IPS-NIHi11 (cell line): Measurements from ENCODE around the gene STPG4.
"Not testable (repeated sequence)": the region's sequence is repeated elsewhere in the genome, so short reads cannot be mapped to it uniquely, and the experiment has no call there.

Source experiments
- DNase-seq: peaks from one replicate; pipeline ENCODE4 v3.0.0; 2012; ENCODE audit warnings: mixed read lengths, low spot score

STPG4 gene

DNA sequence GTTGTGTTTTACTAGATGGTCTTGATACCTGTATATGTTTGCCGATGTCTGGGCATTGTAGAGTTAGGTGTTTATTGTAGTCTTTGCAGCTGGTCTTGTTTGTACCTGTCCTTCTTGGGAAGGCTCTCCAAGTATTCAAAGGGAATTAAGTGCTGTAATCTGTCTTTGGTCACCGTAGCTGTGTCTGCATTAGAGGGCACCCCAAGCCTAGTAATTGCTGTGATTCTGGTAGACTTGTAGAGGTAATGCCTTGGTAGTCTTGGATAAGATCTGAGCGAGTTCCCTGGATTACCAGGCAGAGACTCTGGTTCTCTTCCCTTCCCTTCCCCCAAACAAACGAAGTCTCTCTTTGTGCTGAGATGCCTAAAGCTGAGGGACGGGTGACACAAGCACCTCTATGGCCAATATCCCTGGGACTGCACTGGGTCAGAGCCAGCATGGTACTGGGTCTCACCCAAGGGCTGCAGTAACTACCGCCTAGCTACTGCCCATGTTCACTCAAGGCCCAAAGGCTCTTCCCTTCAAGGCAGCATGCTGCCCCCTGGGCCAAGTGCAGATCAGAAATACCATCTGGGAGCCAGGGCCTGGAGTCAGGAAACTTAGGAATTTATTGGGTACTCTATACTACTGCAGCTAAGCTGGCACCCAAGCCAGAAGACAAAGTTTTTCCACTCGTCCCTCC lies 27.1 kb downstream of the STPG4 start:
- DNase-seq = no peak

DNA sequence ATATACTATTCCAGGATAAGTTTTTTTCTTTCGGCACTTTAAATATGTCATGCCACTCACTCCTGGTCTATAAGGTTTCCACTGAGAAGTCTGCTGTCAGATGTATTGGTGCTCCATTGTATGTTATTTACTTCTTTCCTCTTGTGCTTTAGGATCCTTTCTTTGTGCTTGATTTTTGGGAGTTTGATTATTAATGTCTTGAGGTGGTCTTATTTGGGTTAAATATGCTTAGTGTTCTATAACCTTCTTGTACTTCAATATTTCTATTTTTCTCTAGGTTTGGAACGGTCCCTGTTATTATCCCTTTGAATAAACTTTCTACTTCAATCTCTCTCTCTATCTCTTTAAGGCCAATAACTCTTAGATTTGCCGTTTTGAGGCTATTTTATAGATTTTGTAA lies 28.3 kb downstream of the STPG4 start:
- DNase-seq = no peak

DNA sequence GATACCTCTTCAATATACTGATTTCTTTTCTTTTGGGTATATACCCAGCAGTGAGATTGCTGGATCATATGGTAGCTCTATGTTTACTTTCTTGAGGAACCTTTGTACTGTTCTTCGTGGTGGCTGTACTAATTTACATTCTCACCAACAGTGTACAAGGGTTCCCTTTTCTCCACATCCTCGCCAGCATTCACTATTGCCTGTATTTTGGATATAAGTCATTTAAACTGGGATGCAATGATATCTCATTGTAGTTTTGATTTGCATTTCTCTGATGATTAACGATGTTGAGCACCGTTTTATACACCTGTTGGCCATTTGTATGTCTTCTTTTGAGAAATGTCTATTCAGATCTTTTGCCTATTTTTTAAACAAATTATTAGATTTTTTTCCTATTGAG lies 30.4 kb downstream of the STPG4 start:
- not testable (repeated sequence) for DNase-seq

DNA sequence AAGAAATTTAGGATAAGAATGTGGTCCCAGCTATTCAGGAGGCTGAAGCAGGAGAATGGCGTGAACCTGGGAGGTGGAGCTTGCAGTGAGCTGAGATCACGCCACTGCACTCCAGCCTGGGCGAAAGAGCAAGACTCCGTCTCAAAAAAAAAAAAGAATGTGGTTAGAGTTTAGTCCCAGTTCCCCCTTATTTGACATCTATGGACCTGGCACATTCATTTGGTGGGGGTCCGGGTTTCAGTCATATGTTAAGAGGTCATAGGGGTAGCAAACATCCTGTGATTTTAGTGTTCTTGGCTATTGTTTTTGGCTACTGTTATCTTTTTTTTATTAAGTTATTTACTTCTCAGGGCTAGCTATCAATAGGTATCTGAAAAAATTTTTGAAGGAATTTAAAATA lies 34.7 kb downstream of the STPG4 start:
- not testable (repeated sequence) for DNase-seq

DNA sequence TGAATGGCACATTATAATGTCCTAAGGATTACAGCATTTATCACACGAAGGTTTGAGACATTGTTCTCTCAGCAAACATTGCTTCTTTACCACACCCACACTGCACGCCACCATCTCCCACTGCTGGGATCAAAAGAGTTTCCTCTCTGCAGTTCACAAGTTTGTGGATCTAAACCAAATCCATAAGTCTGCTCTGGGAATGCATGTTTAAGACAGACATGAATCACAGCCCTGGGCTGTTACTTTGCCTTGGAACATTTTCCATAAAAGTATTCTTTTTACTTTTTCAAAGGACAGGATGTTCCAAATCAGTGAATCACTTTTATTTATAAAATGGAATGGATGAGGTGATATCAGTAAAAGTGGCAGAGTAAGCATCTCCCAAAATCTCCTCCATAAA lies 36.1 kb downstream of the STPG4 start:
- no peak for DNase-seq

DNA sequence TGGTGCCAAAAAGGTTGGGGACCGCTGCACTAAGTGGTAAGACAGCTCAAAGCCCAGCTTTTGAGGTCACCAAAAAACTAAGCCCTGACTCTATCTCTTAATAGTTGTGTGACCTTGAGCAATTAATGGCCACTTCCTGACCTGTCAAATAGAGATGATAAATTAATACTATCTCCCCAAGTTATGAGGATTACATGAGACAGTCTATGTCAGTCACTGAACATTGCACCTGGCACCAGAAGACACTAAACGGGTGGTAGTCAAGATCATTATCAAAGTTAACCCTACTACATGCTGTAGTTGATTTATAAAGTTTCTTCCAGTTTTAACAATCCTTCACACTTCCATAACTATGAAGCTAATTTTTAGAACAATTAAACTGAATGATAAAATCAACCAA lies 36.5 kb downstream of the STPG4 start:
- no peak for DNase-seq

DNA sequence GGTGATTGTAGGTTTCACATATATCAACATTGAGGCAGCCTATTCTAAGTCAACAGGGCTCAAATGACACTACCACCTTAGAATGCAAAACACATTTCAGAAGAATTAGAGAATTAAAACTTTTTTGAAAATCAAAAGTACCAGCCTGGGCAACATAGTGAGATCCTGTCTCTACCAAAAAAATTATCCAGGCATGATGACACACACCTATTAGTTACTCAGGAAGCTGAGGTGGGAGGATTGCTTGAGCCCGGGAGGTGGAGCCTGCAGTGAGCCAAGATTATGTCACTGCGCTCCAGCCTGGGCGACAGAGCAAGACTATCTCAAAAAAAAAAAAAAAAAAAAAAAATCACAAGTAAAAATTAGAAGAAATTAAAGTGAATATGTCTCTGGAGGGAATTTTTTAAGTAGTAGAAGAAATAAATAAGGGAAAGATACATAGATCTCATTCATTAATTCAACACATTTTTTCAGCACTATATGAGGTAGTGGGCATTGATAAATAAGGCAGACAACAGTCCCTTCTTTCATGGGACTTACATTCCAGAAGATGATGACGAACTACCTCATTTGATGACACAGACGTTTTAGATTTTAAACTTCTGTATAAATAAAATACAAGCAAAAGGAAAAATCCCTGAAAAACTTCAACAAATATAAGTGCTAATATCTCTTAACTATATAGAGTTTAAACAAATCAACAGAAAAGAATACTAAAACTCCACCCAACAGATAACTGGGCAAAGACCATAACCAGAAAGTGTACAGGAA lies 42.3 kb downstream of the STPG4 start:
- DNase-seq = no peak

DNA sequence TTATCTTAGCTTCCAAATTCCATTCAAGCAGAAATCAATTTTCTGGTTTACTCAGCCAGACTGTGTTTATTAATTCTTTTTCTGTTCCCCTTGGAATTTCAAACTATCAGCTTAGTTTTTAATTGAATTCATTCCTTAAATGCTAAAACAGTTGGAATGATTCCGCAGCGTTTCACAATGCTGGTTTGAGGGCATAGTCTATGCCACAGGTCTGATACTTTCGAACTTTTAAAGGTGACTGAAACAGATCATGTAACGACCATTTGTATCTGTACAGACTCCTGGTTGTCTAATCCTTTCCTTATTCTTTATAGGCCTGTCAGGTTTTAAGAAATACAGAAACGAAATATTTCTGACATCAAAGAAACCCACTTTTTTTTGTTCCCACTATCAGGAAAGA lies 45.4 kb downstream of the STPG4 start:
- DNase-seq = no peak

DNA sequence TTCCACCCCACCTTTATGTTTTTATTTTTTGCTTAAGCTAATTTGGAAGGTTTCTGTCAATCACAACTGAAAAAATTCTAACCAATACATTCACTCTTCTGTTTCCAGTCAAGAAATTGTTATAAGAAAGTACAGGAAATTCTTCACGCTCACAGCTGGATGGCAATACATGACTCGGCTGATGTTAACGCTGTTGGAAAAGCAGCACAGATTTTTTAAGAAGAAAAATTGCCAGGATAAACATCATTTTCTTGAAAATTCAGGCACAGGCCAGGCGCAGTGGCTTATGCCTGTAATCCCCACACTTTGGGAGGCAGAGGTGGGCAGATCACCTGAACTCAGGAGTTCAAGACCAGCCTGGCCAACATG lies 46.1 kb downstream of the STPG4 start:
- no peak for DNase-seq

DNA sequence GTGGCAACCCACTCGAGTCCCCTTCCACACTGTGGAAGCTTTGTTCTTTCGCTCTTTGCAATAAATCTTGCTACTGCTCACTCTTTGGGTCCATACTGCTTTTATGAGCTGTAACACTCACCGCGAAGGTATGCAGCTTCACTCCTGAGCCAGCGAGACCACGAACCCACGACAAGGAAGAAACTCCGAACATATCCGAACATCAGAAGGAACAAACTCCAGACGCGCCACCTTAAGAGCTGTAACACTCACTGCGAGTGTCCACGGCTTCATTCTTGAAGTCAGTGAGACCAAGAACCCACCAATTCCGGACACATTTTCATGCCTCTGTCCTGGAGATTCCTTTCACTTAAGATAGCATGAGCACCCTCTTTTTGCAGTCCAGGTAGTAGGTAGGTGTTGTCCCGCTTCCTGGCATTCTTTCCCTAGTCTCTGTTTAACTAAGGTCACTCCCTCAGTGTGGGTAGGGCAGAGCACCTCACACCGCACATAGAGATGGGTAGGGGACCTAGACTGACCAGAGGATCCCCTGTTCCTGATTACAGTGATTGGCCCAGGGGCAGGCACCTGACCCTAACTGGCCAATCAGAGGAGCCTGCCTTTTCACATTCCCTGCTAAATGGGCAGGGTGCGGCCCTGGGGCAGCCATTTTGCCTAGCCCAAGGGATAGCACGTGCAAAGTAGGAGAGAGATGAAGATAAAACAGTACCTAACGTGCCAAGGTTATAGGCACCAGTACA lies 46.7 kb downstream of the STPG4 start:
- DNase-seq = not testable (repeated sequence)

DNA sequence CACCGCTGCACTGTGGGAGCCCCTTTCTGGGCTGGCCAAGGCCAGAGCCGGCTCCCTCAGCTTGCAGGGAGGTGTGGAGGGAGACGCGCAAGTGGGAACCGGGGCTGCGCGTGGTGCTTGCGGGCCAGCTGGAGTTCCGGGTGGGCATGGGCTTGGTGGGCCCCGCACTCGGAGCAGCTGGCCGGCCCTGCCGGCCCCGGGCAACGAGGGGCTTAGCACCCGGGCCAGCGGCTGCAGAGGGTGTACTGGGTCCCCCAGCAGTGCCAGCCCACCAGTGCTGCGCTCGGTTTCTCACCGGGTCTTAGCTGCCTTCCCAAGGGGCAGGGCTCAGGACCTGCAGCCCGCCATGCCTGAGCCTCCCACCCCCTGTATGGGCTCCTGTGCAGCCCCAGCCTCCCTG lies 47.9 kb downstream of the STPG4 start:
- not testable (repeated sequence) for DNase-seq

DNA sequence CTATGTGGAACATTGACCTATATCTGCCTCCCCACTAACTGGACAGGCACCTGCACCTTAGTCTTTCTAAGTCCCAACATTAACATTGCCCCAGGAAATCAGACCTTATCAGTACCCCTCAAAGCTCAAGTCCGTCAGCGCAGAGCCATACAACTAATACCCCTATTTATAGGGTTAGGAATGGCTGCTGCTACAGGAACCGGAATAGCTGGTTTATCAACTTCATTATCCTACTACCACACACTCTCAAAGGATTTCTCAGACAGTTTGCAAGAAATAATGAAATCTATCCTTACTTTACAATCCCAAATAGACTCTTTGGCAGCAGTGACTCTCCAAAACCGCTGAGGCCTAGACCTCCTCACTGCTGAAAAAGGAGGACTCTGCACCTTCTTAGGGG lies 48.9 kb downstream of the STPG4 start:
- DNase-seq = not testable (repeated sequence)

DNA sequence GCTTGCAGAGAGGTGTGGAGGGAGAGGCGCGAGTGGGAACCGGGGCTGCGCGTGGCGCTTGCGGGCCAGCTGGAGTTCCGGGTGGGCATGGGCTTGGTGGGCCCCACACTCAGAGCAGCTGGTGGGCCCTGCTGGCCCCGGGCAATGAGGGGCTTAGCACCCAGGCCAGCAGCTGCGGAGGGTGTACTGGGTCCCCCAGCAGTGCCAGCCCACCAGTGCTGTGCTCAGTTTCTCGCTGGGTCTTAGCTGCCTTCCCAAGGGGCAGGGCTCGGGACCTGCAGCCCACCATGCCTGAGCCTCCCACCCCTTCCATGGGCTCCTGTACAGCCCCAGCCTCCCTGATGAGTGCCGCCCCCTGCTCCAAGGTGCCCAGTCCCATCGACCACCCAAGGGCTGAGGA lies 55.4 kb downstream of the STPG4 start:
- DNase-seq = not testable (repeated sequence)

DNA sequence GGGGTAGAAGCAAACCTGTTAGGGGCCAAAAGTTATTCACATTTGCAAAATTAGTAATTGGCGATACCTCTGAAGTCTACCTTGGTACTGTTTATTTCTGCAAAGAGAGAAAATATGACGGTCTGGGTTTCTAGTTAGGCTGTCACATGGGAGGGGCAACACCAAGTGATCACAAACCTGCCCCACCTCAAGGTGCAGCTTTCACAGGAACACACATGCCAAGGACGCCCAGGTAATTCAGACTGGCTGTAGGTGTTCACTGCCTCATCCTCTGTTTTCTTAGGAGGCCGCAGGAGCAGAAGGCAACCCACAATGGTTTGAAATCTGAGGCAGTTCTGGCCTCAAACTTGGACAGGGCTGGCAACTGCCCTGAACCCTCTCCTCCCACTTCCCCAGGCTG lies 56.2 kb downstream of the STPG4 start:
- no peak for DNase-seq

DNA sequence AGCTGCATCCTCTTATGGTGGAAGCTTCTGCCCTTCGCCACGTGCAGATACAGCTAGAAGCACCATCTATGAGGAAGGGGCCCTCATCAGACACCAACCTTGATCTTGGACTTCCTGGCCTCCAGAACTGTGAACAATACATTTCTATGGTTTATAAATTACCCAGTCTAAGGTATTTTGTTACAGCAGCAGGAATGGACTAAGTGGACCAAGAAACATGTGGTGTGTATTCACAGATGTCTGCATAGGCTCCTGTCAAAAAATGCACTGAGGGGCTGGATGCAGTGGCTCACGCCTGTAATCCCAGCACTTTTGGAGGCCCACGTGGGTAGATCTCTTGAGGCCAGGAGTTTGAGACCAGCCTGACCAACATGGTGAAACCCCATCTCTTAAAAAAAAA lies 57.5 kb downstream of the STPG4 start:
- DNase-seq = no peak

DNA sequence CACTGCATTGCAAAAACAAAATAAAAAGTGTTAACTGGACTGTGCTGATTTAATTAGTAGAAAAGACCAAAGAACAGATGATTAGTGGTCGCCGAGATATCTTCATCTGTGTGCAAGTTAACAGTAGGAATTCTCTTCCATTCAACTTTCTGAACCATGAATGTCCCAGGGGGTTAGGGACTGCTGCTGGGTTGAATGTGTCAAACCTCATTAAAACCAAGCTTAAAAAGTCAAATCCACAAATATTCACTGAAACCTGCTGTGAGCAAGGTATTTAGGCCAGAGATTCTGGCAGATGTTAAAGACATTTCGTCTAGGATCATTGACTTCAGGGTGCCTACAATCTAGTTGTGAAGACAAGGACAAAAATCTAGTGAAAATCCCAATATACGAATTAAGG lies 58.7 kb downstream of the STPG4 start:
- no peak for DNase-seq

DNA sequence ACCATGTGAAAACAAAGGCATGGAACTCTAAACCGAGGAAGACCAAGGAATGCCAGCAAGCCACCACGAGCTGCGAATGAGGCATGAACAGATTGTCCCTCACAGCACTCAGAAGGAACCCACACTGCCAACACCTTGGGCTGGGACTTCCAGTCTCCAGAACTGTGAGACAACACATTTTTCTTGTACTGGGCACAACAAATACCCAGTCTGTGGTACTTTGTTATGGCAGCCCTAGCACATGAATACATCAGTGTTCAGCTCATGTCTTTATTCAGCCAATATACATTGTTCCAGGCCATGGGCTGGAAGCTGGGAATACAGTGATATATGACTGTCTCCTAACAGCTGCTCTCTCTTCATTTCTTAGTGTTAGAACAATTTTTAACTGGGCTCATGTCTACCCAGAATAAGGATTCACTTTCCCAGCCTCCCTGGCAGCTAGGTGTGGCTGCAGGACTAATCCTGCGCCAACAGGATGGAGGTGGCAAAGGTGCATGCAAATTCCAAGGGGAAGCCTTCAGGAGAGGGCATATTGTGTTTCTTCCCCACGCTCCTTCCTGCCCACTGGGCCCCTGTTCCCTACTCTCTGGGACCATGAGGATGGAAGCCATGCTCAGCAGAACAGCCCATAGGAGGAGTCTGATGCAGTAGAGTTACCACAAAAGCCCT lies 59.6 kb downstream of the STPG4 start:
- no peak for DNase-seq

DNA sequence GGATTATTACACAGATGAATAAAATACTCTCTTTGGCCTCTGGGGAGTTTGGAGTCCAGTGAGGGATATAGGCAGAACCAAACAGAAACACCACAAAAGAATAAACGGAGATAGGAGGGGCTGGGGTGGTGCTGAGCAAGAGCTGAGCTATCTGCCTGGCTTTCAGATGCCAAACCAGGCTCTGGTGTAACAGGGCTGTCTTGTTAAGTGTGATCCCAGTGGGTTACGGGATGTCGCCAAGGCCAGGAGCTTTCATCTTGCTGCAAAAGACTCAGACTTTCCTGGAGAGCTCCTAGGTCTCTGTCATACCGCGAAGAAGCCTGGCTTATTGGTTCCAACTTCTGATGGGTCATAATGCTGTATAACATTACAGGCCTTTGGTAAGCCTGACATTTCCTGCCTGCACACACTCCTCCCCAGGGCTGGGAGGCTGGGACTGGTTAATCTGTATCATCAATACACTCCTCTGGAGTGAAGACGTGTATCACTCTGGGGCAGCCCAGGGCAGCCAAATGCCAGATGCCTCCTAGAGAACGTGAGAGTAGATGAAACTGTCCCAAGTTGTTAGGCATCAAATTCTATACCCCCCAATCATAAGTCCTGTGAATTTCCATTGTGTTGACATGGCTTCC lies 60.5 kb downstream of the STPG4 start:
- DNase-seq = no peak

DNA sequence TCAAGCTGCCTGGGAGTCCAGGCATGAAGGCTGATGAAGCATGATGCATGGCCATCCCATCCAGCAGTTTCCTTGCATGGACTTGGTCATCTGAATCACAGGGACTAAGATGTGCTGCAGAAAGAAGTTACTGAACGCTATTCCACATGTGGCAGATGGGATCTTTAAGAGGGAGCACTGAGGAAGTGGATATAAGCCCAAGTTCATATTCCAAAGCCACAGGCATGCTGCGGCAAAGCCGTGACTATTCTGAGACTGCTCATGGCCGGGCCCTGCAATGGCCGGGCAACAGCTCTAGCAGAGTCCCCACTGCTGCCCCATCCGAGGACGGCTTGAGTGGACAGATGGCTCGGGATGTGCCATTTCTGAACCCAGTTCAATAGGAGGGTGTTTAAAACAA lies 61.5 kb downstream of the STPG4 start:
- no peak for DNase-seq

DNA sequence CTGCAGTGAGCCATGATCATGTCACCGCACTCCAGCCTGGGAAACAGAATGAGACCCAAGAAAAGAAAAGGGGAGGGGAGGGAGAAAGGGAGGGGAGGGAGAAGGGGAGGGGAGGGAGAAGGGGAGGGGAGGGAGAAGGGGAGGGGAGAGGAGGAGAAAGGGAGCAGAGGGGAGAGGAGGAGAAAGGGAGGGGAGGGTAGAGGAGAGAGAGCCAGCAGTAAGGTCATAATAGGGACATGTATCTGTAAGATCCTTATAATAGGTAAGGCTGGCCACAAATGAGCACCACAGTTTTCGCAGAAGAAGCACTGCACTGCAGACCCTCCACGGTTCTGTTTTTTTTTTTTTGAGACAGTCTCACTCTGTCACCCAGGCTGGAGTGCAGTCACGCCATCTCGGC lies 62.6 kb downstream of the STPG4 start:
- DNase-seq = no peak

DNA sequence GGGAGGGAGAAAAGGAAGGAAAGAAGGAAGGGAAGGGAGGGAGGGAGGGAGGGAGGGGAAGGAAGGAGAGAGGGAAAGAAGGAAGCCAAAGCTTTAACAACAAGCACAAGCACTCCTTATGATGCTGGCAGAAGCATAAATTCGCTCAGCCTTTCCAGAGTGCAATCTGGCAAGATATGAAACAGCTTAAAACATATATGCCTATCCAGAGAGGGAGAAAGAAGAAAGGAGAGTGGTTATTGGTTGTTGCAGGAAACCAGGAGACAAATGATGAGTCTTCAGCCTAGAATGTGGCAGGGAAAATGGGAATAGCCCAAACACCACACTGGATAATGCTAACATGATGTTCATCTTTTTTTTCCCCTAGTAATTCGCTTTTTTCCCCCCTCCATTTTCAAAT lies 64.0 kb downstream of the STPG4 start:
- no peak for DNase-seq

DNA sequence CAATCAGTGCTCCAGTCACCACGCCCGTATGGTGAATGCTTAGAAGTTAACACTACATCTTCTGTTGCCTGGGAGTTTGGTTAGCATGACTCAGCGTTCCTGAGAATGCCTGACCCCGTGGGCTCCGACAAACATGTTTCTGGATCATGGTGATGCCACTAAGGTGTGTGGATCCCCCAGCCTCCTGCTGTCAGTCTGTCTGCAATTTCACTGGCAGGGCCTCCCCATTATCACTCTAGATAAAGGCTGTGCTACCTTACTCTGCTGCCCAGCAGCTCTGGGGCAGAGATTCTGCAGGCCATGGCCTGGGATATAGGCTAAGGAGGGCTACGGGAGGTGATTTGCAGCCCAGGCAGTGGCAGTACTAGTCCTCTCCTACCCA lies 66.0 kb downstream of the STPG4 start:
- DNase-seq = no peak
